ENCODE data around the gene UBE2B.
"Not testable (repeated sequence)": the region's sequence is repeated elsewhere in the genome, so short reads cannot be mapped to it uniquely, and the experiment has no call there.

The UBE2B gene

GRCh38 chr5:134365604-134366003, 5.8 kb upstream of the UBE2B start:
- H3F3A ChIP-seq (ENCODE audit: low read depth) = no peaks in the 10 kb centered on the region
- no peak for TF ChIP-seq EZH2phosphoT487 (IDR thresholded peaks at IDR 0.05; ENCODE audit: borderline replicate concordance)
- TF ChIP-seq CTCF (conservative IDR thresholded peaks at IDR 0.05; ENCODE audit: low read length) = no peak
- H3K4me1 ChIP-seq (ENCODE audit: insufficient read depth, low read length, poor library complexity, severe bottlenecking) = peaks cover 8% of the 10 kb centered on the region
- no peak overlapping the region for H3K4me3 ChIP-seq (ENCODE audit: low read length, poor library complexity, severe bottlenecking)
- H3K9me3 ChIP-seq (ENCODE audit: insufficient read depth, low read depth, low read length) = no peaks in the 10 kb centered on the region
- H2AFZ ChIP-seq (ENCODE audit: low read length) = no peak overlapping the region
- H4K20me1 ChIP-seq (ENCODE audit: insufficient read depth, low read length, poor library complexity, severe bottlenecking) = no peaks in the 10 kb centered on the region
- no peaks in the 10 kb centered on the region for H3K27me3 ChIP-seq (ENCODE audit: insufficient read depth, low read length, poor library complexity, severe bottlenecking)
- H3K79me2 ChIP-seq (ENCODE audit: insufficient read depth, low read length) = peaks cover 11% of the 10 kb centered on the region
- H3K4me2 ChIP-seq (ENCODE audit: low read depth, low read length, poor library complexity, severe bottlenecking) = no peak overlapping the region
- no peaks in the 10 kb centered on the region for H3K36me3 ChIP-seq (ENCODE audit: insufficient read depth, low read length)
- H3K9ac ChIP-seq (ENCODE audit: low read depth, low read length, poor library complexity, severe bottlenecking) = no peak overlapping the region
- H3K9me2 ChIP-seq (replicated peaks; ENCODE audit: low read depth, low read length) = no peaks in the 10 kb centered on the region

- peaks cover 49% of the 10 kb centered on the region for H3K79me2 ChIP-seq (ENCODE audit: insufficient read depth, low read length)
- no peaks in the 10 kb centered on the region for H3K36me3 ChIP-seq (ENCODE audit: insufficient read depth, low read length)
- peak overlapping the region; percentile 90 for H3K9ac ChIP-seq (ENCODE audit: low read depth, low read length, poor library complexity, severe bottlenecking)
- peak overlapping the region; percentile 86 for H3K4me2 ChIP-seq (ENCODE audit: low read depth, low read length, poor library complexity, severe bottlenecking)
- peaks cover 13% of the 10 kb centered on the region for H3K4me1 ChIP-seq (ENCODE audit: insufficient read depth, low read length, poor library complexity, severe bottlenecking)
- no peaks in the 10 kb centered on the region for H3F3A ChIP-seq (ENCODE audit: low read depth)
- peaks cover 31% of the 10 kb centered on the region for H4K20me1 ChIP-seq (ENCODE audit: insufficient read depth, low read length, poor library complexity, severe bottlenecking)
- no peaks in the 10 kb centered on the region for H3K9me2 ChIP-seq (replicated peaks; ENCODE audit: low read depth, low read length)
- H3K4me3 ChIP-seq (ENCODE audit: low read length, poor library complexity, severe bottlenecking) = peak overlapping the region; percentile 96
- no peaks in the 10 kb centered on the region for H3K27me3 ChIP-seq (ENCODE audit: insufficient read depth, low read length, poor library complexity, severe bottlenecking)
- H3K9me3 ChIP-seq (ENCODE audit: insufficient read depth, low read depth, low read length) = no peaks in the 10 kb centered on the region
- TF ChIP-seq CTCF (conservative IDR thresholded peaks at IDR 0.05; ENCODE audit: low read length) = no peak
- no peak for TF ChIP-seq EZH2phosphoT487 (IDR thresholded peaks at IDR 0.05; ENCODE audit: borderline replicate concordance)
- H2AFZ ChIP-seq (ENCODE audit: low read length) = peak overlapping the region; percentile 86
Observed at GRCh38 chr5:134370311-134370870, 978 bp upstream of the UBE2B start.

GRCh38 chr5:134371834-134372340, 518 bp downstream of the UBE2B start:
- H3K4me1 ChIP-seq (ENCODE audit: insufficient read depth, low read length, poor library complexity, severe bottlenecking) = peaks cover 10% of the 10 kb centered on the region
- TF ChIP-seq EZH2phosphoT487 (IDR thresholded peaks at IDR 0.05; ENCODE audit: borderline replicate concordance) = no peak
- TF ChIP-seq CTCF (conservative IDR thresholded peaks at IDR 0.05; ENCODE audit: low read length) = no peak
- no peaks in the 10 kb centered on the region for H3F3A ChIP-seq (ENCODE audit: low read depth)
- no peaks in the 10 kb centered on the region for H3K9me3 ChIP-seq (ENCODE audit: insufficient read depth, low read depth, low read length)
- H2AFZ ChIP-seq (ENCODE audit: low read length) = peak overlapping the region; percentile 77
- no peaks in the 10 kb centered on the region for H3K9me2 ChIP-seq (replicated peaks; ENCODE audit: low read depth, low read length)
- peaks cover 51% of the 10 kb centered on the region for H3K79me2 ChIP-seq (ENCODE audit: insufficient read depth, low read length)
- peak overlapping the region; percentile 96 for H3K4me3 ChIP-seq (ENCODE audit: low read length, poor library complexity, severe bottlenecking)
- H3K27me3 ChIP-seq (ENCODE audit: insufficient read depth, low read length, poor library complexity, severe bottlenecking) = no peaks in the 10 kb centered on the region
- H3K9ac ChIP-seq (ENCODE audit: low read depth, low read length, poor library complexity, severe bottlenecking) = peak overlapping the region; percentile 90
- H3K36me3 ChIP-seq (ENCODE audit: insufficient read depth, low read length) = peaks cover 4% of the 10 kb centered on the region; the same call in 1 of the 2 replicates
- peaks cover 31% of the 10 kb centered on the region for H4K20me1 ChIP-seq (ENCODE audit: insufficient read depth, low read length, poor library complexity, severe bottlenecking)
- H3K4me2 ChIP-seq (ENCODE audit: low read depth, low read length, poor library complexity, severe bottlenecking) = peak overlapping the region; percentile 75

GRCh38 chr5:134373633-134374032, 2.3 kb downstream of the UBE2B start:
- H3K4me2 ChIP-seq (ENCODE audit: low read depth, low read length, poor library complexity, severe bottlenecking); H3K4me1 ChIP-seq (ENCODE audit: insufficient read depth, low read length, poor library complexity, severe bottlenecking); H3K4me3 ChIP-seq (ENCODE audit: low read length, poor library complexity, severe bottlenecking); H3K36me3 ChIP-seq (ENCODE audit: insufficient read depth, low read length); H3K27me3 ChIP-seq (ENCODE audit: insufficient read depth, low read length, poor library complexity, severe bottlenecking); H3F3A ChIP-seq (ENCODE audit: low read depth); H3K9me3 ChIP-seq (ENCODE audit: insufficient read depth, low read depth, low read length); H3K9ac ChIP-seq (ENCODE audit: low read depth, low read length, poor library complexity, severe bottlenecking); H2AFZ ChIP-seq (ENCODE audit: low read length); H3K9me2 ChIP-seq (replicated peaks; ENCODE audit: low read depth, low read length): not testable (repeated sequence)
- Histone ChIP-seq H4K20me1 (ENCODE audit: insufficient read depth, low read length, poor library complexity, severe bottlenecking) (peaks cover 31% of the 10 kb centered on the region), H3K79me2 (ENCODE audit: insufficient read depth, low read length) (peaks cover 61% of the 10 kb centered on the region)
